Measurements from ENCODE around the gene KCNQ1.

- TF ChIP-seq EP300 (conservative IDR thresholded peaks at IDR 0.05; ENCODE audit: poor library complexity, severe bottlenecking) (no peak), EZH2 (IDR thresholded peaks at IDR 0.05; ENCODE audit: borderline replicate concordance, insufficient read depth, low read length, poor library complexity, severe bottlenecking) (no peak), CTCF (IDR thresholded peaks at IDR 0.05; ENCODE audit: poor library complexity, severe bottlenecking) (no peak), POLR2AphosphoS5 (IDR thresholded peaks at IDR 0.05) (no peak)
Measured at GRCh38 chr11:2789331-2789730, 344.5 kb downstream of the KCNQ1 start.

Measured in neural cell (in vitro differentiated cells).